ENCODE measurements around the gene ATPAF2.

ATPAF2 gene

GRCh38 chr17:17985153-17985552 is 53.8 kb downstream of the ATPAF2 start:
- H3K9ac ChIP-seq (ENCODE audit: low read length), result no peak overlapping the region
- no peaks in the 10 kb centered on the region for H3K27me3 ChIP-seq (ENCODE audit: control insufficient read depth, insufficient read depth, low read length)
- no peak overlapping the region for H3K27ac ChIP-seq (ENCODE audit: low read depth, low read length)
- no peaks in the 10 kb centered on the region for H3K36me3 ChIP-seq (ENCODE audit: control insufficient read depth, insufficient read depth, low read length)
- no peaks in the 10 kb centered on the region; the same call in 1 of the 2 replicates for H3K4me1 ChIP-seq (ENCODE audit: control insufficient read depth, insufficient read depth, low read length)
- H3K9me3 ChIP-seq (ENCODE audit: control insufficient read depth, insufficient read depth, low read depth, low read length), result no peaks in the 10 kb centered on the region
- no peak overlapping the region for H3K4me3 ChIP-seq (ENCODE audit: low read depth, low read length)

GRCh38 chr17:17983776-17984175 is 55.2 kb downstream of the ATPAF2 start:
- no peak overlapping the region for H3K27ac ChIP-seq (ENCODE audit: low read depth, low read length)
- no peak overlapping the region for H3K9ac ChIP-seq (ENCODE audit: low read length)
- H3K9me3 ChIP-seq (ENCODE audit: control insufficient read depth, insufficient read depth, low read depth, low read length), result no peaks in the 10 kb centered on the region
- no peak overlapping the region for H3K4me3 ChIP-seq (ENCODE audit: low read depth, low read length)
- H3K36me3 ChIP-seq (ENCODE audit: control insufficient read depth, insufficient read depth, low read length), result no peaks in the 10 kb centered on the region
- H3K27me3 ChIP-seq (ENCODE audit: control insufficient read depth, insufficient read depth, low read length), result no peaks in the 10 kb centered on the region
- H3K4me1 ChIP-seq (ENCODE audit: control insufficient read depth, insufficient read depth, low read length), result no peaks in the 10 kb centered on the region

DNA sequence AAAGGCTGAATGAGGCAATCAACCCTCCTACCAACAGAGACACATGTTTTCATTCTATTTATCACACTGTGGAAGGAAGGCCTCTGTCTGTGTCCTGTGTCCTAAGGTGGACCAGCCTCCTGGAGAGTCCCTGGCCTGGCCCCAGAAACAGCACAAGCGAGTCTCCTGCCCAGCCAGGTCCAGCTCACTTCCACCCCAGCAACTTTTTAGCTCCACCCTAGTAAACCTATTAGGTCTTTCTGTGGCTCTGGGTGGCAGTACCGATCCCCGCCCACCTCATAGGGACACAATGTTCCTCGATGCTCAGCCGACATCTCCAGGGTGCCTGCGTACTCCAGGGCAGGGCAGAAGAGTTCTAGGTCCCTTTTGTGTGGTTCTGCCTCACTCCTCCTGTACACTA is 55.6 kb downstream of the ATPAF2 start:
- Histone ChIP-seq H3K9ac (ENCODE audit: low read length) (no peak overlapping the region), H3K27ac (ENCODE audit: low read depth, low read length) (no peak overlapping the region), H3K4me1 (ENCODE audit: control insufficient read depth, insufficient read depth, low read length) (no peaks in the 10 kb centered on the region), H3K9me3 (ENCODE audit: control insufficient read depth, insufficient read depth, low read depth, low read length) (no peaks in the 10 kb centered on the region), H3K27me3 (ENCODE audit: control insufficient read depth, insufficient read depth, low read length) (no peaks in the 10 kb centered on the region), H3K4me3 (ENCODE audit: low read depth, low read length) (no peak overlapping the region), H3K36me3 (ENCODE audit: control insufficient read depth, insufficient read depth, low read length) (no peaks in the 10 kb centered on the region)

DNA sequence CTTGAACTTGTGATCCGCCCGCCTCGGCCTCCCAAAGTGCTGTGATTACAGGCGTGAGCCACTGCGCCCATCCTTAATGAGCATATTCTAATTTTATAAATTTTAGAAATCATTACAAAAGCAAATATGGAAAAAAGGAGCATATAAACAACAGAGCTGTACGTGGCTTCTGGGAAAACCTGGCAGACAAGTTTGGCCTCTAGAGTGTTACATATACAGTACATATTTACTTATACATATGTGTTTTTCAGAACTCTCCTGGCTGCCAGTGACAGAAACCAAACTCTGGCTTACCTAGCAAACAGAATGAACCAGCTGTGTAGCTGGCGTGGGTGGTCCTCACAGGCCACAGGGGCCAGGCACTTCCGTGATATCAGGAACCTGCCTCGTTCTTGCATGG is 56.2 kb downstream of the ATPAF2 start:
- Histone ChIP-seq H3K36me3 (ENCODE audit: control insufficient read depth, insufficient read depth, low read length) (no peaks in the 10 kb centered on the region), H3K9ac (ENCODE audit: low read length) (no peak overlapping the region), H3K27ac (ENCODE audit: low read depth, low read length) (no peak overlapping the region), H3K4me3 (ENCODE audit: low read depth, low read length) (no peak overlapping the region), H3K4me1 (ENCODE audit: control insufficient read depth, insufficient read depth, low read length) (no peaks in the 10 kb centered on the region), H3K27me3 (ENCODE audit: control insufficient read depth, insufficient read depth, low read length) (no peaks in the 10 kb centered on the region), H3K9me3 (ENCODE audit: control insufficient read depth, insufficient read depth, low read depth, low read length) (no peaks in the 10 kb centered on the region)

DNA sequence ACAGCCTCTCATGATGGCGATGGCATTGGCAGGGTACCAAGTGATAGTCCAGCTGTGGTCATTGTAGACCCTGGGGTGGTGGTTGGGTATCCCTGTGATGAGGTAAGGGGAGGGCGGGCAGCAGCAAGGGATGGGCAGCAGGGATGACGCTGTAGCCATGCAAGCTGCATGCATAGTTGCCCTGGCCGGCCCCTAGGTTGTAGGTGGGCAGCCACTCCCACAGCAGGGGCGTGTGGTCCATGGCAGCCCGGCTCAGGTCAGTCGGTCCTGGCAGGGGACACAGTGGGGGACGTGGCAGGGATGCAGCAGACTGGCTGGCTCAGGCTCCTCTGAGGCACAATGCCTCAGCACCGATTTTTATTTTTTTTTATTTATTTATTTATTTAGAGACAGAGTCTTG is 57.6 kb downstream of the ATPAF2 start:
- Histone ChIP-seq H3K27ac (ENCODE audit: low read depth, low read length) (no peak overlapping the region), H3K9ac (ENCODE audit: low read length) (no peak overlapping the region), H3K4me3 (ENCODE audit: low read depth, low read length) (no peak overlapping the region), H3K9me3 (ENCODE audit: control insufficient read depth, insufficient read depth, low read depth, low read length) (no peaks in the 10 kb centered on the region), H3K27me3 (ENCODE audit: control insufficient read depth, insufficient read depth, low read length) (no peaks in the 10 kb centered on the region), H3K36me3 (ENCODE audit: control insufficient read depth, insufficient read depth, low read length) (no peaks in the 10 kb centered on the region), H3K4me1 (ENCODE audit: control insufficient read depth, insufficient read depth, low read length) (no peaks in the 10 kb centered on the region)

- H3K27ac ChIP-seq (ENCODE audit: low read depth, low read length), result no peak overlapping the region
Observed at GRCh38 chr17:17979778-17980177, 59.2 kb downstream of the ATPAF2 start.

GRCh38 chr17:17978481-17979424 is 60.2 kb downstream of the ATPAF2 start:
- H3K4me1 ChIP-seq (ENCODE audit: control insufficient read depth, insufficient read depth, low read length), result no peaks in the 10 kb centered on the region
- no peak overlapping the region for H3K9ac ChIP-seq (ENCODE audit: low read length)
- H3K9me3 ChIP-seq (ENCODE audit: control insufficient read depth, insufficient read depth, low read depth, low read length), result no peaks in the 10 kb centered on the region
- no peak overlapping the region for H3K4me3 ChIP-seq (ENCODE audit: low read depth, low read length)
- H3K27ac ChIP-seq (ENCODE audit: low read depth, low read length), result no peak overlapping the region
- no peaks in the 10 kb centered on the region for H3K36me3 ChIP-seq (ENCODE audit: control insufficient read depth, insufficient read depth, low read length)
- H3K27me3 ChIP-seq (ENCODE audit: control insufficient read depth, insufficient read depth, low read length), result no peaks in the 10 kb centered on the region

More at GRCh38 chr17:17979778-17980177, 59.2 kb downstream of the ATPAF2 start:
- no peaks in the 10 kb centered on the region for H3K27me3 ChIP-seq (ENCODE audit: control insufficient read depth, insufficient read depth, low read length)
- H3K4me1 ChIP-seq (ENCODE audit: control insufficient read depth, insufficient read depth, low read length), result no peaks in the 10 kb centered on the region
- H3K4me3 ChIP-seq (ENCODE audit: low read depth, low read length), result no peak overlapping the region
- no peaks in the 10 kb centered on the region for H3K36me3 ChIP-seq (ENCODE audit: control insufficient read depth, insufficient read depth, low read length)
- no peaks in the 10 kb centered on the region for H3K9me3 ChIP-seq (ENCODE audit: control insufficient read depth, insufficient read depth, low read depth, low read length)
- H3K9ac ChIP-seq (ENCODE audit: low read length), result no peak overlapping the region

- Histone ChIP-seq H3K9me3 (ENCODE audit: control insufficient read depth, insufficient read depth, low read depth, low read length) (no peaks in the 10 kb centered on the region), H3K27ac (ENCODE audit: low read depth, low read length) (no peak overlapping the region), H3K27me3 (ENCODE audit: control insufficient read depth, insufficient read depth, low read length) (no peaks in the 10 kb centered on the region), H3K4me3 (ENCODE audit: low read depth, low read length) (no peak overlapping the region), H3K4me1 (ENCODE audit: control insufficient read depth, insufficient read depth, low read length) (0 out of 2 replicates have a peak, but pooled peaks cover 2% of the 10 kb centered on the region), H3K9ac (ENCODE audit: low read length) (no peak overlapping the region), H3K36me3 (ENCODE audit: control insufficient read depth, insufficient read depth, low read length) (no peaks in the 10 kb centered on the region)
Observed at GRCh38 chr17:17976931-17977570, 61.9 kb downstream of the ATPAF2 start.

DNA sequence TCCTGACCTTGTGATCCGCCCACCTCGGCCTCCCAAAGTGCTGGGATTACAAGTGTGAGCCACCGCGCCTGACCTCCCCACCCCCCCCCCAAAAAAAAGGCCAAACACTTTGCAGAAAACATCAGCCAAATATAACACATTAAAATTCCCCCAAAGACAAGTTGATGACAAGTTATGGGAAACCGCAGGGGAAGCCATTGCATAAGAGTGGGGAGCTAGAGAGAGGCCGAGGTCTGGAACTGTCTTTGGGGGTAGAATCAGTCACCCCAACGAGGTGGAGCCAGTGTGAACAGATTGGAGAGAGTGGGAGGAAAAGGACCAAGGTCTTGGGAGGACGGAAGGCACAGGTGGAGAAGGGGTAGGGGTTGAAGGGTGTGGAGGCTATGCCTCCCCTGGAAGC is 63.5 kb downstream of the ATPAF2 start:
- H3K36me3 ChIP-seq (ENCODE audit: control insufficient read depth, insufficient read depth, low read length), result no peaks in the 10 kb centered on the region
- no peaks in the 10 kb centered on the region for H3K9me3 ChIP-seq (ENCODE audit: control insufficient read depth, insufficient read depth, low read depth, low read length)
- H3K27me3 ChIP-seq (ENCODE audit: control insufficient read depth, insufficient read depth, low read length), result no peaks in the 10 kb centered on the region
- H3K27ac ChIP-seq (ENCODE audit: low read depth, low read length), result no peak overlapping the region
- H3K4me1 ChIP-seq (ENCODE audit: control insufficient read depth, insufficient read depth, low read length), result 0 out of 2 replicates have a peak, but pooled peaks cover 2% of the 10 kb centered on the region
- H3K4me3 ChIP-seq (ENCODE audit: low read depth, low read length), result no peak overlapping the region
- no peak overlapping the region for H3K9ac ChIP-seq (ENCODE audit: low read length)

DNA sequence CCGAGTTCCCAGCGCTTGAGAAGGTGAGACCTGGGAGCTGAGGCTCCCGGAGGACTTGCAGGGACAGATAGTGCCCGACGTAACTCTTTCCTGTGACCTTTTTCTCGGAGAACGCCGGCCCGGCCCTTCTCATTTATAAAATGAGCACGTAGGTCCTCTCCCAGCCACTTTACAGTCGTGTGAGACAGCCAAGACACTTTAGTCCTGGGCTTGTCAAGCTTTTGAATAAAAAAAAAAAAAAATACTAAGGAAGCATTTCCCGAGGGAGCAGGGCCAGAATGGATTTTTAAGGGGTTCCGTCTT is 66.1 kb downstream of the ATPAF2 start:
- Histone ChIP-seq H3K27ac (ENCODE audit: low read depth, low read length) (no peak overlapping the region), H3K9ac (ENCODE audit: low read length) (peak overlapping the region; percentile 24)

More for the DNA sequence above, 66.1 kb downstream of the ATPAF2 start:
- Histone ChIP-seq H3K4me3 (ENCODE audit: low read depth, low read length) (peak overlapping the region; percentile 68), H3K9me3 (ENCODE audit: control insufficient read depth, insufficient read depth, low read depth, low read length) (no peaks in the 10 kb centered on the region), H3K4me1 (ENCODE audit: control insufficient read depth, insufficient read depth, low read length) (0 out of 2 replicates have a peak, but pooled peaks cover 2% of the 10 kb centered on the region), H3K36me3 (ENCODE audit: control insufficient read depth, insufficient read depth, low read length) (no peaks in the 10 kb centered on the region), H3K27me3 (ENCODE audit: control insufficient read depth, insufficient read depth, low read length) (no peaks in the 10 kb centered on the region)
